ENCODE measurements around the gene LDLRAD2. TPM values are rescaled to one million over a fixed set of nuclear protein-coding genes. Genes with fewer than 3 reads are reported as not detected.

Gene LDLRAD2
- total and polyA plus RNA-seq, 7 donors: 0.04 to 1.7 (median 0.77) TPM; not detected in 3

DNA sequence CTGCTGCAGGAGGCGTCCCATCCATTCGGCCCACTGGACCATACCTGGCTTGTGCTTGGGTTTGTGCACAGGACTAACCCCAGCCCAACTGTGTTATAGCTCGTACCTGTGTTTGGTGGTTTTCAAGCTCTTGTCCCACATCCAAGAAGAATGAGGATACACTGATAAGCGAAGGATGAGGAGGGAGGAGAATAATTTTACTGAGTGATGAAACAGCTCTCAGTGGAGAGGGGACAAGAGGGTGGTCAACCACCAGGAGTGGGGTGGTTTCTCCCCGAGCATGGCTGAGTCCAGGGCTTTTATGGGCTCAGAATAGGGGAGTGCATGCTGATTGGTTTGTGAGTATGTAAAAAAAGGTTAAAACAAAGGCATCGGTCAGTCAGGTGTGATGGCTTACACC lies 17.0 kb upstream of the LDLRAD2 start:
- Histone ChIP-seq H3K27me3 (ENCODE audit: insufficient read depth in 3 of 3, low read length in 2 of 3) (no peaks in the 10 kb centered on the region), H3K4me1 (no peaks in the 10 kb centered on the region), H3K9me3 (peaks cover 6% of the 10 kb centered on the region), H3K4me3 (no peak overlapping the region), H3K36me3 (ENCODE audit: insufficient read depth in 1 of 2, low read depth in 1 of 2) (no peaks in the 10 kb centered on the region), H3K27ac (no peak overlapping the region)
- DNase-seq (no peak), ATAC-seq (no peak)
- TF ChIP-seq, protein P1, sequence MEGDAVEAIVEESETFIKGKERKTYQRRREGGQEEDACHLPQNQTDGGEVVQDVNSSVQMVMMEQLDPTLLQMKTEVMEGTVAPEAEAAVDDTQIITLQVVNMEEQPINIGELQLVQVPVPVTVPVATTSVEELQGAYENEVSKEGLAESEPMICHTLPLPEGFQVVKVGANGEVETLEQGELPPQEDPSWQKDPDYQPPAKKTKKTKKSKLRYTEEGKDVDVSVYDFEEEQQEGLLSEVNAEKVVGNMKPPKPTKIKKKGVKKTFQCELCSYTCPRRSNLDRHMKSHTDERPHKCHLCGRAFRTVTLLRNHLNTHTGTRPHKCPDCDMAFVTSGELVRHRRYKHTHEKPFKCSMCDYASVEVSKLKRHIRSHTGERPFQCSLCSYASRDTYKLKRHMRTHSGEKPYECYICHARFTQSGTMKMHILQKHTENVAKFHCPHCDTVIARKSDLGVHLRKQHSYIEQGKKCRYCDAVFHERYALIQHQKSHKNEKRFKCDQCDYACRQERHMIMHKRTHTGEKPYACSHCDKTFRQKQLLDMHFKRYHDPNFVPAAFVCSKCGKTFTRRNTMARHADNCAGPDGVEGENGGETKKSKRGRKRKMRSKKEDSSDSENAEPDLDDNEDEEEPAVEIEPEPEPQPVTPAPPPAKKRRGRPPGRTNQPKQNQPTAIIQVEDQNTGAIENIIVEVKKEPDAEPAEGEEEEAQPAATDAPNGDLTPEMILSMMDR (IDR thresholded peaks at IDR 0.05): no peak
- WGBS, 3 donors: 87 to 91% (median 90%) methylated on average over 6 of the region's 6 CpGs
- intact Hi-C loops (cut with DNase I): no loop called here

DNA sequence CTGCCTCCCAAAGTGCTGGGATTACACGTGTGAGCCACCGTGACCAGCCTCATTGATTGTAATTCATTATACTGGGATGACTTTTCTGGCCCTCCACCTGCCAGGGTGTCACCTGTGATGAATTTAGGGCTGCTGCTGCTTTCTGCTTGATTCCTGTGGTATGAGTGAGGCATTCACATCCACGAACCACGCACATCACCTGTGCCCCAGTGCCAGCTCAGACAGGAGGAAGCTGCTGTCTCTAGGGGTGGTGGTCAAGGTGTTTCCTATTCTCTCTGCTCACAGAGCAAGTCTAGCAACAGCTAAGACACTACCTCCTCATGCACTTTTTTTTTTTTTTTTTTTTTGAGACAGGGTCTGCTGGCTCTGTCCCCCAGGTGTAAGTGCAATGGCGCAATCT lies 12.3 kb upstream of the LDLRAD2 start:
- 69 to 75% (median 74%) methylated on average over 5 of the region's 5 CpGs for WGBS, 3 donors
- ATAC-seq (no peak), DNase-seq (no peak)
- Histone ChIP-seq H3K27ac (no peak overlapping the region), H3K9me3 (peaks cover 3% of the 10 kb centered on the region), H3K4me1 (no peaks in the 10 kb centered on the region), H3K27me3 (ENCODE audit: insufficient read depth in 3 of 3, low read length in 2 of 3) (no peaks in the 10 kb centered on the region), H3K4me3 (no peak overlapping the region), H3K36me3 (ENCODE audit: insufficient read depth in 1 of 2, low read depth in 1 of 2) (no peaks in the 10 kb centered on the region)
- intact Hi-C loops (cut with DNase I): no loop called here
- TF ChIP-seq, protein P1 (IDR thresholded peaks at IDR 0.05): no peak

DNA sequence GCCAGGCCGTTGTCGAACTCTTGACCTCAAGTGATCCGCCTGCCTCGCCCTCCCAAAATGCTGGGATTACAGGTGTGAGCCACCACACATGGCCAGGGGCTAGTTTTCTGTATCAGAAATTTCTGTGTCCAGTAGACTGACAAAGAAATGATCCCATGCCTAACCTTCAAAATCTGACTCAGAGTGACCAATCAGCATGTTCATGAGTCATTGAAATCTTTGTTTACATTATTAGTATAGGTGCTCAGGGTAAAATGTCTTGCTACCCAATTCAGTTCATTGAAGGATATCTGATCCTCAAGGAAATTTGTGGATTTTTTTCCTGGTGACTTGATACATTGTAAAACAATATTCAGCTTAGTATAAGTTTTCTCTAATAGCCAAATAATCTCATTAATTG lies 11.0 kb upstream of the LDLRAD2 start:
- no peaks in the 10 kb centered on the region for H3K27me3 ChIP-seq (ENCODE audit: insufficient read depth in 3 of 3, low read length in 2 of 3)
- TF ChIP-seq, protein P1 (IDR thresholded peaks at IDR 0.05): no peak
- H3K4me1 ChIP-seq: no peaks in the 10 kb centered on the region
- H3K36me3 ChIP-seq (ENCODE audit: insufficient read depth in 1 of 2, low read depth in 1 of 2): no peaks in the 10 kb centered on the region
- DNase-seq (no peak), ATAC-seq (no peak)
- WGBS, 3 donors: 94 to 96% (median 95%) methylated on average over 4 of the region's 4 CpGs
- no peaks in the 10 kb centered on the region for H3K9me3 ChIP-seq
- H3K27ac ChIP-seq: no peak overlapping the region
- no peak overlapping the region for H3K4me3 ChIP-seq
- intact Hi-C loops (cut with DNase I): no loop called here

DNA sequence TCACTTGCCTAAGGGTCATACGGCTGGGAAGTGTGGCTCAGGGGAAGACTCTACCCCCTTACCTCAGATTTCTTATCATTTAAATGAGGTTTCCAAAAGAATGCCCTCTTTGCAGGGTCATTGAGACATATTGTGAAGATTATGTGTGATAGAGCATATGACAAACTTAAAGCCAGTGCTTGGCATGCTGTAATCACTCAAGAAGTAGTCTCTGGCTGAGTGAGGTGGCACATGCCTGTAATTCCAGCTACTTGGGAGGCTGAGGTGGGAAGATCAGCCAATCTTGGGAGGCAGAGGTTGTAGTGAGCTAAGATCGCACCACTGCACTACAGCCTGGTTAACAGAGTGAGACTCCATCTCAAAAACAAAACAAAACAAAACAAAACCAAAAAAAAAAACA lies 7.5 kb upstream of the LDLRAD2 start:
- no peaks in the 10 kb centered on the region for H3K4me1 ChIP-seq
- ATAC-seq: no peak
- no peaks in the 10 kb centered on the region for H3K36me3 ChIP-seq (ENCODE audit: insufficient read depth in 1 of 2, low read depth in 1 of 2)
- TF ChIP-seq, protein P1 (IDR thresholded peaks at IDR 0.05): no peak
- no peaks in the 10 kb centered on the region for H3K9me3 ChIP-seq
- intact Hi-C loops (cut with DNase I): no loop called here
- no peak overlapping the region for H3K4me3 ChIP-seq
- no peak for DNase-seq
- H3K27me3 ChIP-seq (ENCODE audit: insufficient read depth in 3 of 3, low read length in 2 of 3): no peaks in the 10 kb centered on the region
- WGBS, 3 donors: 75 to 82% (median 76%) methylated on average over 2 of the region's 2 CpGs
- no peak overlapping the region for H3K27ac ChIP-seq

DNA sequence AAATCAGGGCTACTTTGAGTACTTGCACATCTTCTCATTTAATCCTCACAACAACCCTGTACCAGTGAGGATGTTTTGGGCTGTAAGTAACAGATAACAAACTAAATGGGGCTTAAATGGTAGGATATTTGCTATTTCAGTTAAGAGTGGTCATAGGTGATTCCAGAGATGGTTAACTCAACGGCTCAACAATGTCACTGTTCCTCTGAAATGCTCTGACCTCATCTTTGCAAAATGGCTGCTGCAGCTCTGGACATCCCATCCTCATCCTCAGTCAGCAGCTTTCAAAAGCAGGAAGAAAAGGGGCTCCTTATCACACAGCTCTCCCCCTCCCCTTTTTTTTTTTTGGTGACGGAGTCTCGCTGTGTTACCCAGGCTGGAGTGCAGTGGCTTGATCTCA lies 1.5 kb downstream of the LDLRAD2 start:
- Histone ChIP-seq H3K27ac (no peak overlapping the region), H3K4me1 (no peaks in the 10 kb centered on the region), H3K9me3 (no peaks in the 10 kb centered on the region), H3K27me3 (ENCODE audit: insufficient read depth in 3 of 3, low read length in 2 of 3) (peaks cover 0 to 19% (median 7%) of the 10 kb centered on the region in 3 donors), H3K4me3 (no peak overlapping the region), H3K36me3 (ENCODE audit: insufficient read depth in 1 of 2, low read depth in 1 of 2) (no peaks in the 10 kb centered on the region)
- no peak for DNase-seq
- ATAC-seq: no peak
- intact Hi-C loops (cut with DNase I): no loop called here
- 90 to 98% (median 90%) methylated on average over 3 of the region's 3 CpGs for WGBS, 3 donors
- TF ChIP-seq, protein P1 (IDR thresholded peaks at IDR 0.05): no peak

Measured in psoas muscle (tissue), 8 donors.